GM19438 (cell line): Measurements from ENCODE around the gene SECISBP2L.

ENCODE experiments used
- ATAC-seq: cut with Tn5 transposase; IDR thresholded peaks from one replicate; pipeline ENCODE4 v1.9.1; 2021; ENCODE audit warnings: low read depth; ENCODE audit not compliant: unreplicated experiment

The SECISBP2L gene

DNA sequence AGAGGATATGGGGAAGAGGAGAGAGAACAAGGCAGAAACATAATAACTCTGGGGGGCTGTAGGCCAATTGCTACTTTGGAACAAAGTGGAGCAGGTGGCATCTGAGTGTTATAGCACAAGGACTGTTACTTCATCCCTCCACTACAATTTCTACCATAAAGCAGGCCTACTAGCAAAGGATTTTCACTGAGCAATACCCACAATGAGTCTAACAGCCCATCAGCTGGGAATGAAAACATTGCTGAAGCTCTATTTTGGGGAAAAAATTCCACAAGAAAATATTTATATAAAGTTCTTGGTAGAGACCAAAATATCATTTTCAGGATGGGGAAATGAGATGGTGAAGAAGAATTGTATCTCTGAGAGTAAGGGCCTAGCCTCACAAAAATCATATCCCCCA, 78.9 kb downstream of the SECISBP2L start:
- no peak for ATAC-seq

DNA sequence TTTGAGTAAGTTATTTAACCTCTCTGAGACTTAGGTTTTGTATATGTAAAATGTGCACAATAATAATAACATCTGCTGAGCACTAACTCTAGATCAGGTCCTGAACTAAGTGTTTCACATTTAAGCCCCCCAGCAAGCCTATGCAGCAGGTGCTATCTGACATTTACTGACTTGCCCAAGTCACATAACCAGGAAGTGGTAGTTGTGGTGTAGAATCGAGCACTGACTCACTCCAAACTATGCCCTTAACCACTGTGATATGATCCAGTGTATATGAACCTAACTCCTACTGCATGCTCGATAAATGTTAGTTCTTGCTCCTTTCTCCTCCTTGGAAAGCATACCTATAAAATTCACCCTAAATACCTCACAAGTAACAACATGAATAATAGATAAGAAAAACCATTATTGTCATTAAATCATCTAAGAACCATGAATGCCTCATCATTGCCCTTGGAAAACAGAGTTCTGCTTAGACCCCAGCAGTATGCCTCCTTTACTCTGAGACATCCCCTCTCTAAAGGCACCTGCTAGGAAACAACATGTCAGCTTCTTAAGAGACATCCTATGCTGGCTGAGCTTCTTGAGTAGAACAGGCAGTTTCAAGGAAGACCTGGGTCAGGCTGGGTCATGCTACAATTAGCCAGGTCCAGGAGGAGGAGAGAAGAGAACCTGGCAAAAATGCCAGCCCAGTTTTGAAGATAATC, 79.5 kb downstream of the SECISBP2L start:
- peak; percentile 68 for ATAC-seq

DNA sequence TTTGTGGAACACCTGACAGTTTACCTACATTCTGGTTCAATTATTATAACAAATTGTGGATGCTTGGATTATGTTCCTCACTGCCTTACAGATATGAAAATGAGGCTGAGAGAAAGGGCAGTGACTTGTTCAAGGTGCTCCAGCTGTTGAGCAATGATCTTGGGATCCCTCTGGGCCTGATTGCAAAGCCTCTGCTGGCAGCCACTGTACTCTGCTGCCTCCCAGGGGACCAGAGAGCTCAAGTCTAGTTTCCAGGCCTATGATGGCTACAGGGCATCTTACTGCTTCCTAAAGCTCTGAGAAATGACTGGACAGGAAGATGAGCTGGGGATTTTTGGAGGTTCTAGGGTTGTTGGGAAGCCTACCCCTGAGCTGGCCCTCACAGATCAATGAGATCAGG, 80.3 kb downstream of the SECISBP2L start:
- ATAC-seq = peak; percentile 74

DNA sequence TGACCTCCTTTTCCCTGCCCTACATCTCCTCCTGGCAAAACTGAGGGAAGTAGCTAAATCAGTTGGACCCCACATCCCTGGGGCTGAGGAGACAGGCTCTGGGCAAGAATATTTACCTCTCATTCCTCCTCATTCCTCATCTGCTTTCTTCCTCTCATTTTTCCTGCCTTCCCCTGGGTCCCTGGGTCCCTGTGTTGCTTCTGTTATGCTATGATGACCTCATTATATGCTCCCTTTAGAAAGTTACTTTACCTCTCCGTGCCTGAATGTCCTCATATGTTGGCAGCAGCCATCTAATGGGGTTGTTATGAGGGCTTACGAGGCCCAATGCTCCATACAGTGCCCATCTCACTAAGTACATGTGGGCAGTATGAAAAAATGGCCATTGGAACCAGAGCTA, 81.3 kb downstream of the SECISBP2L start:
- ATAC-seq = no peak

DNA sequence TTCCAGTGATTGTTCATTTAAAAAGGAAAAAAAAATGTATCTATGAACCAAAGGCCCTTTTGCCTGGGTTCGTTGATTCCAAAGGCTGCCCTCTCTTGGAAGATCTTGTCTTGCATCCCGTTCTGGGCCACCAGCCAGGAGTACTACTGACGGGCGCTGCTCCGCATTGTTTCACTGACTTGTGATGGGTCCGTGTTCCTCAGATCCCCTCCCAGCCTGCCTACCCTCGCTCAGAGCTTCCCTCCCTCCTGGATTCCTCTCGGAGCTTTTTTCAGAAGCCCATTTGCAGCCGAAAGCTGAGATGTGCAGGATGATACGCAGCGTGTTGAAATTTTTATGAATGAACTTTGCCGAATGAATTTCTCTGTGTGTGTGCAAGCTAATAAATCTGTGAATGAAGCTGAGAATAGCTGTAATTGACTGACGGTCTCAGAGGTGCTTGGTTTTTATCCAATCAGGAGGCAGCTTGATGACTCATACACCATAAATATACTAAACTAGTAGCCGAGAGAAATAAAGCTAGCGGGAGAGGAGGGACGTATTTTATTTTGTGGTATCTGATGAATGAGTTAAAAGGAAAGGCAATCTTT, 82.6 kb downstream of the SECISBP2L start, which contains the start of gene SHC4:
SHC4 (minus strand) TSS at position 396 of the 590 bp plus-strand sequence. CDS start 904 bp downstream, outside the sequence.
- ATAC-seq = peak; percentile 41

DNA sequence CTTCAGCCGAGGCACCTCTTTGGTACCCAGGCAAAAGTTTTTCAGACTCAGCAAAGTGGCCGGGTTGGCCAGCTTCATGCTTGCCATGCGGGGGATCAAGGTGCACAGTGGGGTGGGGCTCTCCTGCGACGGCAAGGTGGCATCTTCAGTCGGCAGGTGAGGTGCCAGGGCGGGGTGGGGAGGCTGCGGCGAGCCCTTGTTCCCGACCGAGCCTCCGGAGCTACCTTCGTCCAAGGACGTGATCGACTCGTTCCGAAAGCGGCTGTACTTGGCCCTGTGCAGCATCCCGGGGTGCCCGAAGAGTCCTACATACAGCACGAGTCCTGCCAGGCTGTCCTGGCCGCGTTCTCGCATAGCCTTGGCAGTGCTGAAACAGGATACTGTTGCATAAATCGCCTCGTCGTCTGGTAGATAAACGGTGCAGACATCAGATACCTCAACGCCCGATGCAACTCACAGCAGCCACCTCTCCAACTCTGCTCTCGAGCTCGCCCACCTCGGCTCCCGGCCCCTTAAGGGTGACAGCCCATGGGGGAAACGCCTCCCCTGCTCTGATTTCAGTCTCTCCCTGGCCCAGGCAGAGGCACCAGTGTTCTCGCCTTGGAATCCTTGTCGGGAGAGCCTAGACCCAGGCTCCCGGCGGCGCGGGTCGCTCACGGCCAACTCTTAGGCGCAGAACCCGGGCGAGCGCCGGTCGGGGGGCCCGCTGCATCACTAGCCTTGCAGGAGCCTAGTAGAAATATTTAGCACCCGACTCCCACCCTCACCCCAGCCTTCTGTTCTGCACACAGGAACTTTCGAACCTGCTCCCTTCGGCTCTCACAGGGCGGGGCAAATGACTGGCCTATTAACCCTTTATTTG, 83.4 kb downstream of the SECISBP2L start:
- peak; percentile 7 for ATAC-seq

DNA sequence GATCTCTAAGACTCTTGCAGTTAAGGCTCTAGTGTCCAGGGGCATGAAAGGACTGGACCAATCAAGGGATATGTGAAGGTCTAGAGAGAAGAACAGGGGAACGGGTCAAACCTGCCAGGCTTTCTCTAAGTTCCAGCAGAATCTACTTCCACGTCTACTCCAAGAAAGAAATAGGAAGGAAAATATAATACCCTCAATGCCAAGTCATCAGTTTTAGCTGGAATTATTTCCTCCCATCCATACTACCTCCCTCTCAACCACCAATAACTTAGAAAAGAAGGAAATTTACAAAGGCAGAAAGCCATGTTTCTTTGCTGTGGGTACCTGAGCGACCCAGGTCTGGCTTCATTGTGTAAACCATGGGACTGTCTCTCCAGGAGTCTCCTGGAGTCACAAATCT, 90.3 kb downstream of the SECISBP2L start:
- ATAC-seq = no peak

DNA sequence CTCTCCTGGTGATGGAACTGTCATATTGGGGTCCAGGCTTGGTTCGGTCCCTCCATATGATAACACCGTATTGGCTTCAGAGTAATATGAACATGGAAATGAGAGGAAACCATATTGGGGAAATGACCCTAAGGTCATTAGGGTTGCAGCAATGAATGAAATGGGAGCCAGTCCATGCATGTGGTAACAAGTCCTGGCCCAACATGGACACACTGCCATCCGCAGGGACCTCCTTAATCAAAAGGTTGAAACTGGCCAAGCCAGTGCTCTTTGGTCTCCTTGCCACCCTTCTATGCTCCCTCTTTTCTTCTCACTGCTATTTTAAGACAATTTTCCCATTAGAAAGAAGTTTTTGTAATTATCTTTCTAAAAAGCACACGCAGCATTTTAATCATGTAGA, 90.9 kb downstream of the SECISBP2L start:
- no peak for ATAC-seq

DNA sequence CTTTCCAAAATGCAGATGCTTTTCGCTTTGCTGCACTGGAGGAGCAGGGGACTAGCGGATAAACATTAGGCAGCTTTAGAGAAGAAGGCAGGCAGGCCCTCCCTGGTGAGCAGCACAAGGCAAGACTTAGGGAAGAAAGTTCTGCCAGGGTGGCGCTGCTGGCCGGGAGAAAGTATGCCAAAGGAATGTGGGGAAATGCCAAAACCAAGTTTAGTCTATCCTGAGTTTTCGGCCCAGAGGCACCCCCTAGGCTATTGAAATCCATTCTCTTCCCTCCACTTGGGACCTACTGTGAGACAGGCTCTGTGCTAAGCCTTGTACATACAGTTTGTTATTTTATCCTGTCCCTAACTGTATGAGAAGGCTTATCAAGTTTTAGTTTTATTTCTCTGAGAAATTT, 91.7 kb downstream of the SECISBP2L start:
- no peak for ATAC-seq

DNA sequence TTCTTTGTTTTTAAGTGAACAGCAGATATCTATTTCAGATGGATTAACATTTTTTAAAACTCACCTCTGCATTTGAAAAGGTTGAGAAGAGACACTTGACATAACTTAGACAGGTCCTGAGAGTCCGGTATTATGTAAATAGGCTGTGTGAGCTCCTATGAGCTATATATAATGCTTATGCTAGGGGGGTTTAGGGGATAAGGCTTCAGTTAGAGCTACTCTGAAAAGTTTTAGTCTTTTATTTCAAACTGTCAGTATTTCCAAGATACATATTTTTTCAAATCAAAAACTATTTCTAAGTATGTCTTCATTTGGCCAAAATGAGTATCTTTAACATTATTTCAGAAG, 99.4 kb downstream of the SECISBP2L start:
- no peak for ATAC-seq

DNA sequence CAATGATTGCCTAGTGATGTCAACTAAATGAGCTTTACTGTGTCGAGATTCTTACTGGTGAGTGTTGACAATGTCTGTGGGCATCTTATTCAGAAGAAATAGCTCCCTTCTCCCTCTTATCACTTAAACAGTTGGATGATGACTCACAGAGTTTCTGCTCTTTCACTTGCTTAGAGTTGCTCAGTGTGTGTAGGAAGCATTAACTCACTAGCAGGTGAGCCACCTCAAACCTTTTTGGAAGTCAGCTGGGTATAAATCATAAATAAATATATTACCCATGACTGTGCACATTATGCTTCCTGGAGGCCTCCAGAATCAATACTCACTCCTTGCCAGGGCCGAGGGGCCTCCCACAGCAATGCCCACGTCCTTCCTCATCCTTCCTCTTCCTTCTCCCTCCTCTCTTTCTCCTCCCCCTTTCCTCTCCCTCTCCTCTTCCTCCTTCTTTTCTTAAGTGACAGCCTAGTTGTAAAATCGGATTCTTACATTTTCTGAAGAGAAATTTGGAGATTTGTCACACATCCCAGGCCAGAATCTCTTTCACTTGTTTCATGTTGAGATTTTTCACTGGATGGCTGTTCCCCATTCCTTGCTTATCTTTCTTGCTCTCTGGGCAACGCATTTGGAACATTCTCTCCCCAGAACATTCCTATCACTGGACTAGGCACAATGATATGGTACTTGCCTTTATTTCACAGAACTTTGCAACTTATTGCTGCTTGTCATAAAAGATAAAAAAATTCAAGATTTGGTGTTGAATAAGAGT, 100.0 kb downstream of the SECISBP2L start:
- no peak for ATAC-seq

DNA sequence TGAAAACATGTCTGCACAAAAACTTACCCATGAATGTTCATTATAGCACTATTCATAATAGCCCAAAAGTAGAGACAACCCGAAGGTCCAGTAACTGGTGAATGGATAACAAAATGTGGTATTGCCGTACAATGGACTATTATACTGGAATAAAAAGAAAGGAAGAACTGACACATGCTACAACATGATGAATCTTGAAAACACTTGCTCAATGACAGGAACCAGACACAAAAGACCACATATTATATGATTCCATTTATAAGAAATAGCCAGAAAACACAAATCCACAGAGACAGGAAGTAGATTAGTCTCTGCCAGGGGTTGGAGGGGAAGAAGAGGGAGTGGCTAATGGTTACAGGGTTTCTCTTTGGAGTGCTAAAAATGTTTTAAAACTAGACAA, 100.9 kb downstream of the SECISBP2L start:
- no peak for ATAC-seq

DNA sequence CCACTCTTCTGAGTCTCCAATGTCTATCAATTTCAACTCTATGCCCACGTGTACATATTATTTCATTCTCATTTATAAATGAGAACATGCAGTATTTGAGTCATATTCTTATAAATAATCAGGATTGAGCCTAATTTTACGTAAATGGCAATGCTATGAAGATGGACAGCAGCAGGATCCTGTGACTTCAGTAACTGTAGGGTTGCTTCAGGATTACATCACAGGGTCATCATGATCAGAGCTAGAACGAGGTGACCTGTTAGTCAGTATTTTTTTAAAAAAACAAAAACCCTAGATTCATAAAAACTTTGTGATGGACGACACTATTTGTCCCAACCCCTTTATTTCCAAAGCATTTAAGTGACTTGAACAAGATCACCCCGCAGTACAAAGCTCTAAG, 104.3 kb downstream of the SECISBP2L start:
- ATAC-seq = no peak

DNA sequence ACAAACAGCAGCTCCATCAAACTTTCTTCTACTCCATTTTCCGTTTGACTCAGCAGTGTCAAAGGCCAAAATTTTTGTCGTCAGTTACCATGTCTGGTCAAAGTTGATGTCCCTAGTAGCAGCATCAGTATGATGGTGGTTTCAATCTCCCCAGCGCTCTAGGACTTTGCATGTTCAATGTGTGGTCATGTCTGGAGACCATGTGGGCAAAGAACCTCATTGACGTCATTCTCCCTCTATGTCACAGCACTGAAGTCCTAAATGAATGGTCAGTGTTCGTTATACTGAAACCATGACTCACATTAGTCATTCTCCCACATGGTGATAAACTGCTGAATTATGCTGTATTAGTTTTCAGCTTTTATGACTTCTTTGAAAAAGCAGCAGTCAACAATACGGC, 105.7 kb downstream of the SECISBP2L start:
- peak; percentile 61 for ATAC-seq

DNA sequence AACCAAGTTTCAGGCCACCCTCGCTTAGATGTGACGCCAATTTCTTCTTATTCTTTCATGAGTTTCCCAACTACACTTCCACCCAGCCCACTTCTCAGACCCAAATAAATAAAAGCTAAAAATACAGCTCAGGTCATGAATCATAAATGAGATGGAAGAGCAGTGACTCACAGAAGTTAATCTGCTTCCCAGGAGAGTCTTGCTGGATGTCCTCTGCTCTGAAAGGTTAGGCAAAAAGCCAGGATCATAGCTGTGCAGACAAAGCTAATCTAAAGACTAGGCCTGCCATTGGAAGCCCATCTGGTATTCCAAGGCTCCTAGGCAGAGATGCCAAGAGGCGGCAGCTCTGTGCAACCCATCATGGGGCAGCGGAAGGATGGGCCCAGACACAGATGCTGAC, 106.6 kb downstream of the SECISBP2L start:
- no peak for ATAC-seq
